GM12878 (cell line): ENCODE measurements around the gene MAD1L1. TPM values are rescaled to one million over a fixed set of nuclear protein-coding genes. Genes with fewer than 3 reads are reported as not detected.

ENCODE experiments used
- ATAC-seq: fragments of 200-7000 bp; cut with Tn5 transposase; 3 replicates; pipeline ENCODE4 v1.9.1; 2020; ENCODE audit warnings: mild to moderate bottlenecking, moderate library complexity
- BruUV-seq: library from RNA; stranded (reverse); fragments of 400-500 nt; replicated peaks from 2 replicates; lab custom pipeline; 2021; lab: Mats Ljungman, UMichigan
- CTCF ChIA-PET: fragments of 300-600 bp; sonication (Branson Sonifier 250); formaldehyde crosslinking; extraction: SDS; loops from one replicate; lab custom pipeline; 2021; ENCODE audit warnings: inconsistent platforms; lab: Yijun Ruan, JAX
- POLR2A ChIA-PET: fragments of 350-600 bp; formaldehyde crosslinking; extraction: SDS; loops from one replicate; lab custom pipeline; 2021; ENCODE audit warnings: inconsistent platforms; lab: Charles Lee
- RAD21 ChIA-PET: fragments of 300-600 bp; sonication (Branson Sonifier 250); formaldehyde crosslinking; loops from one replicate; lab custom pipeline; 2023; ENCODE audit warnings: antibody characterized with exemption; ENCODE audit not compliant: unreplicated experiment; lab: Charles Lee
- SMC1A ChIA-PET: fragments of 300-600 bp; sonication (Branson Sonifier 250); formaldehyde crosslinking; loops from one replicate; lab custom pipeline; 2023; ENCODE audit not compliant: unreplicated experiment, uncharacterized antibody; lab: Charles Lee
- DNase-seq: peaks from one replicate; pipeline ENCODE4 v3.0.0-alpha.2; 2011; ENCODE audit warnings: low read depth, low spot score
- FAIRE-seq: peaks from 3 replicates; lab custom pipeline; 2011; peaks lifted over from hg19 to GRCh38; lab: Jason Lieb, UNC
- H2AFZ ChIP-seq: 2 replicates; pipeline ENCODE4 v1.6.0; 2011; ENCODE audit warnings: low read depth, low read length, control low read depth; ENCODE audit not compliant: control insufficient read depth
- H3K27ac ChIP-seq: 2 replicates; pipeline ENCODE4 v1.5.1; 2011; ENCODE audit warnings: control low read depth; ENCODE audit not compliant: control insufficient read depth, insufficient read depth
- H3K27me3 ChIP-seq, 2 experiments: replicated peaks in 1 of 2; 2 replicates each; pipeline versions ENCODE4 v1.6.0 to v1.6.1; 2011; ENCODE audit warnings: low read length in 1 of 2; ENCODE audit not compliant: control insufficient read depth in 2 of 2, insufficient read depth in 2 of 2
- H3K36me3 ChIP-seq, 2 experiments: 2 replicates each; pipeline ENCODE4 v1.5.1; 2011; ENCODE audit warnings: low read length in 1 of 2; ENCODE audit not compliant: control insufficient read depth in 2 of 2, insufficient read depth in 2 of 2
- H3K4me1 ChIP-seq: 2 replicates; pipeline ENCODE4 v1.6.1; 2011; ENCODE audit warnings: mild to moderate bottlenecking, low read length, moderate library complexity, mixed read lengths; ENCODE audit not compliant: control insufficient read depth, insufficient read depth
- H3K4me2 ChIP-seq: 2 replicates; pipeline ENCODE4 v1.6.0; 2011; ENCODE audit warnings: control low read depth; ENCODE audit not compliant: control insufficient read depth, insufficient read depth
- H3K4me3 ChIP-seq: fragments of 200-600 bp; sonication (generic); 2 replicates; pipeline ENCODE4 v1.5.1; 2016
- H3K79me2 ChIP-seq: 2 replicates; pipeline ENCODE4 v1.6.0; 2011; ENCODE audit warnings: low read length; ENCODE audit not compliant: control insufficient read depth, insufficient read depth
- H3K9ac ChIP-seq: 2 replicates; pipeline ENCODE4 v1.8.0; 2011; ENCODE audit warnings: low read length, control low read depth, mixed read lengths; ENCODE audit not compliant: control insufficient read depth, insufficient read depth
- H3K9me3 ChIP-seq: replicated peaks from 3 replicates; pipeline ENCODE4 v1.5.1; 2011; ENCODE audit warnings: mild to moderate bottlenecking, low read length; ENCODE audit not compliant: control insufficient read depth, insufficient read depth
- H4K20me1 ChIP-seq: 2 replicates; pipeline ENCODE4 v1.6.0; 2011; ENCODE audit not compliant: control insufficient read depth, insufficient read depth
- CUX1 ChIP-seq: IDR thresholded peaks from 2 replicates; pipeline ENCODE4 v1.6.1; 2012; ENCODE audit warnings: improper control_type of control experiment, low read depth, low read length; ENCODE audit not compliant: insufficient replicate concordance
- EGR1 ChIP-seq, 2 experiments: IDR thresholded peaks; 1 replicate in 1 of 2; 2 replicates in 1 of 2; pipeline ENCODE4 v1.6.1; 2011 to 2012; ENCODE audit warnings: low read depth in 2 of 2, low read length in 2 of 2, borderline replicate concordance in 1 of 2, mild to moderate bottlenecking in 1 of 2, moderate library complexity in 1 of 2
- HDAC6 ChIP-seq: fragments of 200-600 bp; sonication (generic); IDR thresholded peaks from one replicate; pipeline ENCODE4 v1.8.0; 2017; ENCODE audit warnings: antibody characterized with exemption; ENCODE audit not compliant: unreplicated experiment
- MLLT1 ChIP-seq: fragments of 450-650 bp; IDR thresholded peaks from 2 replicates; pipeline ENCODE4 v1.6.1; 2016; ENCODE audit warnings: mild to moderate bottlenecking
- NR2C1 ChIP-seq: fragments of 450-650 bp; IDR thresholded peaks from 2 replicates; pipeline ENCODE4 v1.6.1; 2017; ENCODE audit warnings: antibody characterized with exemption, mild to moderate bottlenecking, moderate library complexity
- RELB ChIP-seq: fragments of 450-650 bp; IDR thresholded peaks from 2 replicates; pipeline ENCODE4 v1.6.1; 2017; ENCODE audit warnings: low read depth, mild to moderate bottlenecking, moderate library complexity
- WGBS: methylation state at CpG from one replicate; pipeline ENCODE4 v1.1.6; 2016; ENCODE audit warnings: low lambda C conversion rate; ENCODE audit not compliant: insufficient replicate concordance, insufficient coverage; ENCODE audit errors: missing lambda C conversion rate; 5-methylcytosine and 5-hydroxymethylcytosine counted together
- in situ Hi-C: fragments of 300-500 bp; cut with MboI; formaldehyde crosslinking; loops from 9 replicates; pipeline ENCODE4 v1.14.3; 2018; ENCODE audit warnings: mixed read lengths
- intact Hi-C: fragments of 100-400 bp; cut with micrococcal nuclease; formaldehyde crosslinking; loops from one replicate; pipeline ENCODE4 v1.14.2; 2022; ENCODE audit not compliant: unreplicated experiment
- polyA plus RNA-seq, 11 experiments: library from polyadenylated mRNA; depleted of rRNA in 4 of 11; unstranded in 6 of 11; stranded (reverse) in 5 of 11; fragments of >200 nt; fragmentation: Nextera tagmentation in 4 of 11; fragmentation: Illumina TruSeq in 1 of 11; extraction: Ambion mirVana in 4 of 11; extraction: Trizol in 1 of 11; gene quantifications; 1 replicate in 1 of 11; 2 replicates in 10 of 11; pipeline versions ENCODE4 v1.2.1 to v1.2.3, GENCODE V29; 2011 to 2016; ENCODE audit warnings: inconsistent platforms in 2 of 11, missing spikeins in 2 of 11, low read depth in 1 of 11
- total RNA-seq, 4 experiments: library from RNA; depleted of rRNA in 3 of 4; stranded (reverse); fragments of >200 nt in 3 of 4; fragmentation: Illumina TruSeq in 1 of 4; extraction: Trizol in 1 of 4; gene quantifications; 2 replicates each; pipeline versions ENCODE4 v1.2.1 to v1.2.3, GENCODE V29; 2013 to 2021

MAD1L1 gene
- total and polyA plus RNA-seq, 10 of the 15 experiments (the other 5 are each of a cell fraction or from before 2014, with no cell fraction given): 2.2 to 76.8 (median 38.3) TPM

GRCh38 chr7:1851721-1852516, 380.8 kb downstream of the MAD1L1 start:
- RAD21 ChIA-PET: no interaction called here
- no peaks in the 10 kb centered on the region for H3K27me3 ChIP-seq
- no TSS peak for BruUV-seq
- TF ChIP-seq NR2C1 (no peak), RELB (no peak), CUX1 (no peak), HDAC6 (no peak), EGR1 (IDR thresholded peaks at IDR 0.05; ENCODE audit: borderline replicate concordance in 1 of 2, low read depth in 2 of 2, low read length in 2 of 2) (no peak), MLLT1 (no peak)
- no peak overlapping the region for H3K4me2 ChIP-seq
- H3K9ac ChIP-seq: no peak overlapping the region
- no peaks in the 10 kb centered on the region for H3K79me2 ChIP-seq
- ATAC-seq (no peak), DNase-seq (no peak), FAIRE-seq (no peak)
- H4K20me1 ChIP-seq: no peaks in the 10 kb centered on the region
- H3K27ac ChIP-seq: no peak overlapping the region
- CTCF ChIA-PET: no interaction called here
- POLR2A ChIA-PET: no interaction called here
- in situ Hi-C loops (no loop called here), intact Hi-C loops (no loop called here)
- no peaks in the 10 kb centered on the region; a peak in 2 of 4 replicates for H3K36me3 ChIP-seq
- H3K4me3 ChIP-seq: no peak overlapping the region
- SMC1A ChIA-PET: no interaction called here
- H3K9me3 ChIP-seq: no peaks in the 10 kb centered on the region
- H2AFZ ChIP-seq: no peak overlapping the region
- 93% methylated on average over 21 of the region's 26 CpGs for WGBS
- no peaks in the 10 kb centered on the region for H3K4me1 ChIP-seq
